C4-2B (cell line): ENCODE results near the gene RBMS3.
"Not testable (repeated sequence)": the region's sequence is repeated elsewhere in the genome, so short reads cannot be mapped to it uniquely, and the experiment has no call there.

Source experiments
- H3K27ac ChIP-seq: fragments of 450-650 bp; 2 replicates; pipeline ENCODE4 v1.5.1; 2017
- CTCF ChIP-seq: fragments of 450-650 bp; conservative IDR thresholded peaks from 2 replicates; pipeline ENCODE4 v1.5.1; 2017; ENCODE audit warnings: mild to moderate bottlenecking
- ZFX ChIP-seq: fragments of 450-650 bp; IDR thresholded peaks from 2 replicates; pipeline ENCODE4 v1.6.1; 2017

RBMS3 gene

GRCh38 chr3:29775340-29775739 lies 494.5 kb downstream of the RBMS3 start:
- H3K27ac ChIP-seq = no peak overlapping the region
- no peak for TF ChIP-seq ZFX

GRCh38 chr3:29777869-29778268 lies 497.0 kb downstream of the RBMS3 start:
- no peak overlapping the region for H3K27ac ChIP-seq
- TF ChIP-seq ZFX (no peak), CTCF (no peak)

- no peak for TF ChIP-seq ZFX
- no peak for TF ChIP-seq CTCF
Measured at GRCh38 chr3:29789686-29790085, 508.8 kb downstream of the RBMS3 start.

GRCh38 chr3:29796808-29797207 lies 515.9 kb downstream of the RBMS3 start:
- no peak for TF ChIP-seq CTCF
- no peak for TF ChIP-seq ZFX
- no peak overlapping the region for H3K27ac ChIP-seq

More at GRCh38 chr3:29789686-29790085, 508.8 kb downstream of the RBMS3 start:
- no peak overlapping the region for H3K27ac ChIP-seq

GRCh38 chr3:29802057-29802456 lies 521.2 kb downstream of the RBMS3 start:
- no peak overlapping the region for H3K27ac ChIP-seq
- no peak for TF ChIP-seq ZFX
- TF ChIP-seq CTCF = no peak

GRCh38 chr3:29804044-29804443 lies 523.2 kb downstream of the RBMS3 start:
- no peak for TF ChIP-seq ZFX
- TF ChIP-seq CTCF = no peak
- H3K27ac ChIP-seq = no peak overlapping the region

GRCh38 chr3:29805757-29806156 lies 524.9 kb downstream of the RBMS3 start:
- no peak overlapping the region for H3K27ac ChIP-seq
- TF ChIP-seq CTCF (no peak), ZFX (no peak)

- H3K27ac ChIP-seq = not testable (repeated sequence)
Measured at GRCh38 chr3:29808324-29808723, 527.5 kb downstream of the RBMS3 start.

- TF ChIP-seq ZFX (no peak), CTCF (no peak)
- H3K27ac ChIP-seq = no peak overlapping the region
Measured at GRCh38 chr3:29822071-29822470, 541.2 kb downstream of the RBMS3 start.
